ENCODE measurements around the gene MYEOV.

Gene MYEOV

DNA sequence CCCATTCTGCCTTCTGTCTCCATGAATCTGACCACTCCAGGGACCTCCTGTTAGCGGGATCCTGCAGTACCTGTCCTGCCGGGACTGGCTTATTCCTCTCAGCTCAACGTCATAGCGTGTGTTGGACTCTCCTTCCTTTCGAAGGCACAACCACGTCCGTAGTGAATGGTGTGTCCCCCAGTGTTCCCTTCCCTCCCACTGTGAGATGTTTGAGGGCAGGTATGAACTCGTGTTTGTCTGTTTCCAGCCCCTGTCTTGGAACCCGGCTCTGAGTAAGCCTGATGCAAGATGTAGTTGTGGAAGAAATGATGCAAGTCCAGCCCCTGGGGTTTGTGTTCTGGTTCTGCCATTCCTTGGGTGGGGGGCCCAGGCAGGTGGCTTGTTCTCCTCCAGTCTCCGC is 10.5 kb upstream of the MYEOV start:
- no peak overlapping the region for H3K4me3 ChIP-seq (ENCODE audit: low read length)
- DNase-seq (ENCODE audit: low read depth, low spot score): no peak

DNA sequence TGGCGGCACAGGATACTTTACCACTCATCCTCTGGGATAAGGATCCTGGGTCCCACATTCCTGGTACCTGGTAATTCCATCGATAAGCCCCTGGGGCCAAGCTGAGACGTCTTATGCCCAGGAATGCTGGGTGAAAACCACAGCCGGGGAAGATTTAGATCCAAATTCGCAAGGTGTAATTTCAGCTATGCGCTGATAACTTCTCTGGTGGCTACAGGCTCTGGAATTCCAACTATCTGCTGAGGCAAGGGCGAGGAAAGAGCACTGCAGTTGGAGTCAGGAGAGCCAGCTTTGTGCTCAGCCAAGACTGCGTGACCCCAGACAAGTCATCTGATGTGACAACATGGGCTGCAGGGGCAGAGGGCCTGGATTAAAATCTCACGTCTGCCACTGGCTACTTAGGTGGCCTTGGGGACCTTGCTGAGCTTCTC is 9.9 kb upstream of the MYEOV start:
- DNase-seq (ENCODE audit: low read depth, low spot score): no peak
- no peak overlapping the region for H3K4me3 ChIP-seq (ENCODE audit: low read length)

DNA sequence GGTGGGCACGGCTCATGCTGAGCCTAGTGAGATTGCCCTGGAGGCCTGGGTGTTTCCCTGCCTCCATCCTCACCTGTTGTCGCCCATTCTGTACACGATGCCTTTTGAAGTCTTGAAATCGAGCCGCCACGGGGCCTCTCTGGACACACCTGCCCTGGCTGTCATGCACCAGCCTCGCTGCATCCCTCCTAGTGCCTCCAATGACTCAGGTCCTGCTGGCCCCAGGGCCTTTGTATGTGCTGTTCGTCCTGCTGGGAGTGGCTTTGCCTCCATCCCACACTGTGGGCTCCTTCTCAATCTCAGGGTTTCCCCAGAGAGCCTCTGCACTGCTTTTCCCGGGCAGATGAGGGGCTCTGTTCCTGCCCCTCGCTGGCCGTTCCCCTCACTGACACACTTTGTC is 8.9 kb upstream of the MYEOV start:
- H3K4me3 ChIP-seq (ENCODE audit: low read length): no peak overlapping the region
- no peak for DNase-seq (ENCODE audit: low read depth, low spot score)

GRCh38 chr11:69285766-69286165 is 8.2 kb upstream of the MYEOV start:
- no peak overlapping the region for H3K4me3 ChIP-seq (ENCODE audit: low read length)
- DNase-seq (ENCODE audit: low read depth, low spot score): no peak

DNA sequence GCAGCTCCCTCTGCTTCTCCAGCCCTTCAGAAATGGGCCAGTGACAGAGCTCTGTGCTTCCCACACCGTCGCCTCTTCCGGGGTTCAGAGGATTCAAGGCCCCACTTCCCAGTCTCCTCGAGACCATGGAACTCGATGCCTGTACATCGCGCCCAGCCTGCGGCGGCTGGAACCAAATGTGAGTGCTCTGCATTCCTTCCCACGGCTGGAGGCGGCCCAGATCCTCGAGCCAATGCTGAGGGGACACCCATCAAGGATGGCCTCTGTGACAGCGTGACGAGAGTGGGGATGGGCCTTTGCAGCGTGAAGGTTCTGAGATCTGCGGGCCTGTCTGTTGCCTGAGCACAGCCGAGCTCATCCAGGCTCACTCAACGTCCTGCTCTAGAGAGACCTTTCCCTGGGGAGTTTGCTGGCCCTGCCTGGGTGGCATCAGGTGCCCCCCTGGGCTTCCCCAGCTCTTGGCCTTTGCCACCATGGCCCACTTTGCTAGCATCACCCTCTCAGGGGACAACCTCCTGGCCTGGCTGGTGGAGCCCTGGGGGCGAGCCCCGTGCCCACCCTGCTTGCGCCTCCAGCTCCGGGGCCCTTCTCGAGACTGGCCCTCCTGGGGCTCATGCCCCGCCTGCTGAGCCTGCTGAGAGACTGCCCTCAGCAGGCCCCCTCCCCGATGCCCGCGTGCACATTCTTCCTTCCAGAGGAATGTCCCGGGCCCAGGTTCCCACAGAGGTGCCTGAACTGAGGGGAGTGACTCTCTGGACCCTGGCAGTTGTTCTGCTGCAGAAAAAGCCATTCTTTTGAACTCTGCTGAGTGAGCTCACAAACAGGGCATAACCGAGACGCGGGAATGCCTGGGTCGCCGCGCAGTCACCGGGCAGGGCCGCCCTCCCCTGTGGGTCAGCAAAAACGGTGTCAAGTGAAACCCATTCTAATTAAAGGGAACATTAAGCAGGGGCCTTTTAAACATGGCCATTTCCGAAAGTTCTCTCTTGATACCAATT is 7.3 kb upstream of the MYEOV start:
- no peak for DNase-seq (ENCODE audit: low read depth, low spot score)
- no peak overlapping the region for H3K4me3 ChIP-seq (ENCODE audit: low read length)

GRCh38 chr11:69287968-69288882 is 5.7 kb upstream of the MYEOV start:
- H3K4me3 ChIP-seq (ENCODE audit: low read length): no peak overlapping the region
- DNase-seq (ENCODE audit: low read depth, low spot score): no peak

GRCh38 chr11:69288883-69289242 is 5.1 kb upstream of the MYEOV start:
- H3K4me3 ChIP-seq (ENCODE audit: low read length): no peak overlapping the region
- DNase-seq (ENCODE audit: low read depth, low spot score): no peak

DNA sequence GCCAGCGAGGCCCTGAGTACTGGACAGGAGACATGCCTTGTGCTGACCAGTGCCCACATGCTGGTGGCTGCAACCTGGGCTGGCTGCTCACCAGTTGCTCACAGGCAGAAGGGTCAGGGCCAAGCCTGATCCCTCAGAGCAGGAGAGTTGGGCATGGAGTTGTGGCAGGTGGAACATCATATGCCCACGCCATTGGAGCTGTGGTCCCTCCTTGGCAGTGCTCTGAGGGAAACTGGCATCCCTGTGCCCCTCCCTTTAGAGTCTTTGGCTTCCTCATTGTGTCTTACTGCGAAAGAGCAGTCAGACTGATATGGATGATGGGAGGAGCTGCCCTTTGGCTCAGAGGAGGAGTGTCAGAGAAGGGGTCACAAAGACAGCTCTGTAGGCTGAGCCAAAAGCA is 3.1 kb upstream of the MYEOV start:
- no peak overlapping the region for H3K4me3 ChIP-seq (ENCODE audit: low read length)
- DNase-seq (ENCODE audit: low read depth, low spot score): no peak

- no peak overlapping the region for H3K4me3 ChIP-seq (ENCODE audit: low read length)
- DNase-seq (ENCODE audit: low read depth, low spot score): no peak
These were observed 2.4 kb upstream of the MYEOV start for GRCh38 chr11:69291459-69292110.

DNA sequence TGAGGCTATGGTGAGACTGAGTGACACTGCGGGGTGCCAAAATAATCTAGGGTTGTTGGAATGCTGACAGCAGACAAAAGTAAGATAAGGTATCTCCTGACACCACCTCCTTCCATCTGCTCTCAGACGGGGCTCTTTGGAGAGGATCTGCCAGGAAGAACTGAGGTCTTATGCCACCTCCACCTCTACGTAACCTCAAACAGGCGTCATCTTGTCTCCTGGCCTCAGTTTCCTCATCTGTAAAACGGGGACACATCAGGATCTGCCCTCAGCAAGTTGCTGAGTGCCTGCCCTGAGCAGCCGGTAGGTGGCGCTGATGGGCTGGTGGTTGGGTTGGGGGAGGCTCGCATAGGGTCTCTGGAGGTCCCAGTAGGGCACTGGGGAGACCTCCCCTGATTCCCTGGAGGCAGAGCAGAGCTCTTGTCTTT is 1.7 kb upstream of the MYEOV start:
- H3K4me3 ChIP-seq (ENCODE audit: low read length): no peak overlapping the region
- no peak for DNase-seq (ENCODE audit: low read depth, low spot score)

DNA sequence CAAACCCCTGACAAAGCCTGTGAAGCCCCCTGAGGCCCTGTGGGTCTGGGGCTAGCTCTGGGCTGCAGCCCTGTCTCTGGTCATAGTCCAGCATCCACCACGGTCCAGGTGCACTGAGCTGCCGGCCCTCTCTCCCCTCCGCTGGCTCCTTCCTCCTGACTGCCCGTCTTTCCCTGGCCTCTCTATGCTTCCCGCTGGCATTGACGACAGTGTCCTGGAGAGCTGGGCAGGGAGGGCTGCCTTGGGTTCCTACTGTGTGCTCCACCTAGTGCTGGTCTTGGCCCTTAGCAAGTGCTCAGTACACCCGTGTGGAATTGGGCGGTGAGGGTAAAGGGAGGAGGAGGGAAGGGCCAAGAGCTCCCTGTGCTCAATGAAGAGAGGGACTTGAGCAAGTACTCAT is 868 bp upstream of the MYEOV start:
- no peak for DNase-seq (ENCODE audit: low read depth, low spot score)
- no peak overlapping the region for H3K4me3 ChIP-seq (ENCODE audit: low read length)

DNA sequence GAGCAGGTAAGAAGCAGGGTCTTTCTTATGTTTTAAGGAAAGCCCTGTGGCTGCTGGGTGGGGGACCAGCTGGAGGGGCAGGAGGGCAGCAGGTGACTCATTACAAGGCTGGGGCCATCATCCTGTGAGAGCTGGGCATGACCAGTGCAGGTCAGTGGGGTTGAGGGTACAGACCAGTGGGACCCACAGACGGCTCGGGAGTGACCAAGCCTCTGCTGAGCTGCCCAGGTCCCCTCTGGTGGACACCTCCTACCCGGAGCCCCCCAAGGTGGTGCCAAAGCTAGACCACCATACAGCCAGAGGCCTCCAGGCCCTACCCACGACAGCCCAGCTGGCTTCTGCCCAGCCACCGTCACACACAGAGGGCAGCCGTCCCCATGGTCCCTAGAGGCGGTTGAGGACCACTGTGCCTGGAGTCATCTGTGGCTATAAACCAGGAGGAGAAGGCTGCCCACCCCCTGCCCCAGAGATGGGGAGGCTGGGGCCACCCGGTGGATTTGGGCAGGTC is 670 bp downstream of the MYEOV start:
- H3K4me3 ChIP-seq (ENCODE audit: low read length): no peak overlapping the region
- DNase-seq (ENCODE audit: low read depth, low spot score): no peak

- no peak for DNase-seq (ENCODE audit: low read depth, low spot score)
- no peak overlapping the region for H3K4me3 ChIP-seq (ENCODE audit: low read length)
These were observed 1.4 kb downstream of the MYEOV start for GRCh38 chr11:69295079-69295994.

- DNase-seq (ENCODE audit: low read depth, low spot score): no peak
- no peak overlapping the region for H3K4me3 ChIP-seq (ENCODE audit: low read length)
These were observed 2.3 kb downstream of the MYEOV start for GRCh38 chr11:69295995-69296889.

DNA sequence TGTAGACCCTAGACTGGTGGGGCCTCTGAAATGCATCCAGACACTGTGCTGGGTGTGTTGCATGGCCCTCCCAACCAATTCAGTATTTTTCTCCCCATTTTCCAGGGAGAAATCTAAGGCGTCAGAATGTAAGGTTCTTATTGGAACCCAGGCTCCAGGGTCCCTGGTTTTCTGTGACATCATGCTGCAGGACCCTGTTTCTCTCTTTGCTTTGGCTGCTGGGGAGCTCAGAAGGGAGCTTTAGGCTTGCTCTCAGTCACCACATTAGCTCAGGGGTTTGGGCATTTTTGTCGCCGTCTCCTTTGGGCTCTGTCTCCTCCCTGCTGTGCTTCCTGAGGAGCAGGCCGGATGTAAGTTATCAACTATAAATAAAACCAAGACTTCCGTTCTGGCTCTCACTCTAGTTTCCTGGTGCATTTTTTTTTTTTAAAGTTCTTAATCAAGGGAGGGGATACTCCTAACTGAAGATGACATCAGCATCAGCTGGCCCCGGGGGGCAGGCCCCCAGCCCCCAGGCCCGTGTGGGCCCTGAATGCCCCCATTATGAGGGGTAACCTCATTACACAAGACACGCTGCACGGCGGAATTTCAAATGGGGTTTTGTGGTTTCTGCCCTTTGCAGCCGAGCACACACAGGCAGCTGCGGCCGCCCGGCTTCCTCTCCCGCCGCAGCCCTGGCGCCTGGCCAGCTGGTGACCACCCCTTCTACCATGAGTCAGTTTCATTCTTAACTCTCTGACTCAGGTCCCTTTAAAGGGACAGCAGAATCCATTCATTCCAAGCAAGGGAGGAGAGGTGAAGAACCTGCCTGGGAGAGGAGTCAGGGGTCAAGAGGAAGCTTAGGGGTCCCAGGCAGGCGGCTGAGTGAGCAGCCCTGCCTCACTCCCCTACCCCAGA is 3.2 kb downstream of the MYEOV start:
- DNase-seq (ENCODE audit: low read depth, low spot score): peak; percentile 86
- H3K4me3 ChIP-seq (ENCODE audit: low read length): peak overlapping the region; percentile 9; the same call in 1 of the 2 replicates

DNA sequence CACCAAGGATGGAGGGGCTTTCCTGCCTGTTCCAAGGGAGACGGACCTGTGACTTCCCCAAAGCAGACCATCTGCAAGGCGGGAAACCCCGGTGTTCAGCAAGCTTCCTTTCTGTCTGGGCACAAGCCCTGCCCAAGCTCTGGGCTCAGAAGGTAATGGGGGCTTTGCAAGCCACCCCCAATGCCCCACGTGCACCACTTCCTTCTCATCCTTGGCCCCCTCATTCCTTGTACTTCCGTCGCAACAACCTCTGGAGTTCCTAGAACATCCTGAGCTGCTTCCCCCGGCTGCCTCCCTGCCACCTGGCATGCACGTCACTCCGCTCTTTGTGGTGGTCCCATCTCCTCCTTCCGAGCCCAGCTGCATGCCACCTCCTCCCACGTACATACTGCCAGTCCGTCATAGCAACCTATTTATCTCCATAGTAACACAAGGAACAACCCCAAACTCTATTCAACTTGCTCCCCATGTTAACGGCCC is 3.9 kb downstream of the MYEOV start:
- peak overlapping the region; percentile 9 for H3K4me3 ChIP-seq (ENCODE audit: low read length)
- DNase-seq (ENCODE audit: low read depth, low spot score): peak; percentile 75
